ENCODE measurements around the gene WDR73. TPM values are rescaled to one million over a fixed set of nuclear protein-coding genes. Genes with fewer than 3 reads are reported as not detected.

WDR73 gene
- total and polyA plus RNA-seq, 4 donors = 7.5 to 16.0 (median 10.1) TPM

DNA sequence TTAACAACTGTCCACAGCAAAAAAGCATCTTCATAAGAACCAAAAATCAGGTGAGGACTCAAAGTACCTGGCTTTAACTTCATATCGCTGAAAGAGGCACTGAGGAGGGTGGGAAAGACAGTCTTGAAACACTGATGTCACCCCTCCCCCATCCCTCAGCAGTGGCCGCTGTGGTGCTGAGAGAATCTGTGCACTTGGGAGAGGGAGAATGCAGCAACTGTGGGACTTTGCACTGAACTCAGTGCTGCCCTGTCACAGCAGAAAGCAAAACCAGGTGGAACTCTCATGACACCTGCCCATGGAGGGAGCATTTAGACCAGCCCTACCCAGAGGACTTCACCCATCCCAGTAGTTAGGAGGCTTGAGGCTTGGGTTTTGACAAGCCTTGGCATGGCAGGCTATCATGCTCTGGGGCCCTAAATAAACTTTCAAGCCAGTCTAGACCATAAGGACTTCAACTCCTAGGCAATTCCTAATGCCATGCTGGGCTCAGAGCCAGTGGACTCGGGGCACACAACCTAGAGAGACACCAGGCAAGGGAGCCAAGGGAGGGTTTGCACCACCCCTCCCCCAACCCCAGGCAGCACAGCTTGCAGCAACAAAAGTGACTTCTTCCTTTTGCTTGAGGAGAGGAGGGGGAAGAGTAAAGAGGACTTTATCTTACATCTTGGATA, 59.3 kb downstream of the WDR73 start:
- no peaks in the 10 kb centered on the region for H3K9me3 ChIP-seq (ENCODE audit: control insufficient read depth in 4 of 4, low read length in 3 of 4)
- H3K4me3 ChIP-seq (ENCODE audit: low read depth in 1 of 3, low read length in 3 of 3) = no peak overlapping the region
- H3K9ac ChIP-seq (ENCODE audit: low read depth in 1 of 2, low read length in 2 of 2) = no peak overlapping the region
- no peaks in the 10 kb centered on the region for H3K36me3 ChIP-seq (ENCODE audit: control insufficient read depth in 4 of 4, insufficient read depth in 3 of 4, low read depth in 1 of 4, low read length in 3 of 4)
- WGBS = 46% methylated on average over 3 of the region's 3 CpGs
- no peak for TF ChIP-seq FOXA1 (IDR thresholded peaks at IDR 0.05)
- peak in 1 of 2 donors; percentile 16 for TF ChIP-seq JUND (IDR thresholded peaks at IDR 0.05)
- TF ChIP-seq, protein P1, sequence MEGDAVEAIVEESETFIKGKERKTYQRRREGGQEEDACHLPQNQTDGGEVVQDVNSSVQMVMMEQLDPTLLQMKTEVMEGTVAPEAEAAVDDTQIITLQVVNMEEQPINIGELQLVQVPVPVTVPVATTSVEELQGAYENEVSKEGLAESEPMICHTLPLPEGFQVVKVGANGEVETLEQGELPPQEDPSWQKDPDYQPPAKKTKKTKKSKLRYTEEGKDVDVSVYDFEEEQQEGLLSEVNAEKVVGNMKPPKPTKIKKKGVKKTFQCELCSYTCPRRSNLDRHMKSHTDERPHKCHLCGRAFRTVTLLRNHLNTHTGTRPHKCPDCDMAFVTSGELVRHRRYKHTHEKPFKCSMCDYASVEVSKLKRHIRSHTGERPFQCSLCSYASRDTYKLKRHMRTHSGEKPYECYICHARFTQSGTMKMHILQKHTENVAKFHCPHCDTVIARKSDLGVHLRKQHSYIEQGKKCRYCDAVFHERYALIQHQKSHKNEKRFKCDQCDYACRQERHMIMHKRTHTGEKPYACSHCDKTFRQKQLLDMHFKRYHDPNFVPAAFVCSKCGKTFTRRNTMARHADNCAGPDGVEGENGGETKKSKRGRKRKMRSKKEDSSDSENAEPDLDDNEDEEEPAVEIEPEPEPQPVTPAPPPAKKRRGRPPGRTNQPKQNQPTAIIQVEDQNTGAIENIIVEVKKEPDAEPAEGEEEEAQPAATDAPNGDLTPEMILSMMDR (IDR thresholded peaks at IDR 0.05; ENCODE audit: low read depth, low read length, missing input control) = no peak
- peak; percentile 74 for TF ChIP-seq HNF4G (IDR thresholded peaks at IDR 0.05)
- no peak for TF ChIP-seq TAF1 (conservative IDR thresholded peaks at IDR 0.05)
- TF ChIP-seq EGR1 (IDR thresholded peaks at IDR 0.05; ENCODE audit: low read depth in 2 of 2) = no peak
- TF ChIP-seq RAD21 (IDR thresholded peaks at IDR 0.05) = peak in 1 of 2 donors; percentile 29
- peak; percentile 57 to 62 for TF ChIP-seq RXRA (IDR thresholded peaks at IDR 0.05)
- TF ChIP-seq, protein P2, sequence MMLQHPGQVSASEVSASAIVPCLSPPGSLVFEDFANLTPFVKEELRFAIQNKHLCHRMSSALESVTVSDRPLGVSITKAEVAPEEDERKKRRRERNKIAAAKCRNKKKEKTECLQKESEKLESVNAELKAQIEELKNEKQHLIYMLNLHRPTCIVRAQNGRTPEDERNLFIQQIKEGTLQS (IDR thresholded peaks at IDR 0.05) = no peak
- peak; percentile 89 to 93 for TF ChIP-seq HNF4A (conservative IDR thresholded peaks at IDR 0.05)
- TF ChIP-seq, protein P3, sequence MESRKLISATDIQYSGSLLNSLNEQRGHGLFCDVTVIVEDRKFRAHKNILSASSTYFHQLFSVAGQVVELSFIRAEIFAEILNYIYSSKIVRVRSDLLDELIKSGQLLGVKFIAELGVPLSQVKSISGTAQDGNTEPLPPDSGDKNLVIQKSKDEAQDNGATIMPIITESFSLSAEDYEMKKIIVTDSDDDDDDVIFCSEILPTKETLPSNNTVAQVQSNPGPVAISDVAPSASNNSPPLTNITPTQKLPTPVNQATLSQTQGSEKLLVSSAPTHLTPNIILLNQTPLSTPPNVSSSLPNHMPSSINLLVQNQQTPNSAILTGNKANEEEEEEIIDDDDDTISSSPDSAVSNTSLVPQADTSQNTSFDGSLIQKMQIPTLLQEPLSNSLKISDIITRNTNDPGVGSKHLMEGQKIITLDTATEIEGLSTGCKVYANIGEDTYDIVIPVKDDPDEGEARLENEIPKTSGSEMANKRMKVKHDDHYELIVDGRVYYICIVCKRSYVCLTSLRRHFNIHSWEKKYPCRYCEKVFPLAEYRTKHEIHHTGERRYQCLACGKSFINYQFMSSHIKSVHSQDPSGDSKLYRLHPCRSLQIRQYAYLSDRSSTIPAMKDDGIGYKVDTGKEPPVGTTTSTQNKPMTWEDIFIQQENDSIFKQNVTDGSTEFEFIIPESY (IDR thresholded peaks at IDR 0.05) = no peak
- peak; percentile 95 for TF ChIP-seq SP1 (IDR thresholded peaks at IDR 0.05)
- TF ChIP-seq, protein P4, sequence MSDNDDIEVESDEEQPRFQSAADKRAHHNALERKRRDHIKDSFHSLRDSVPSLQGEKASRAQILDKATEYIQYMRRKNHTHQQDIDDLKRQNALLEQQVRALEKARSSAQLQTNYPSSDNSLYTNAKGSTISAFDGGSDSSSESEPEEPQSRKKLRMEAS (IDR thresholded peaks at IDR 0.05) = no peak
- no peak for TF ChIP-seq NR2F2 (IDR thresholded peaks at IDR 0.05)
- TF ChIP-seq FOXA2 (IDR thresholded peaks at IDR 0.05) = no peak
- peaks cover 0 to 24% (median 5%) of the 10 kb centered on the region in 4 donors for H3K4me1 ChIP-seq (ENCODE audit: control insufficient read depth in 4 of 4, insufficient read depth in 4 of 4, low read length in 3 of 4)
- no peaks in the 10 kb centered on the region for H3K27me3 ChIP-seq (ENCODE audit: control insufficient read depth in 4 of 4, insufficient read depth in 4 of 4, low read length in 3 of 4)
- peak overlapping the region in 1 of 2 donors; percentile 31 for H3K27ac ChIP-seq (ENCODE audit: low read depth in 1 of 2, low read length in 2 of 2)
- DNase-seq (ENCODE audit: low spot score) = no peak

DNA sequence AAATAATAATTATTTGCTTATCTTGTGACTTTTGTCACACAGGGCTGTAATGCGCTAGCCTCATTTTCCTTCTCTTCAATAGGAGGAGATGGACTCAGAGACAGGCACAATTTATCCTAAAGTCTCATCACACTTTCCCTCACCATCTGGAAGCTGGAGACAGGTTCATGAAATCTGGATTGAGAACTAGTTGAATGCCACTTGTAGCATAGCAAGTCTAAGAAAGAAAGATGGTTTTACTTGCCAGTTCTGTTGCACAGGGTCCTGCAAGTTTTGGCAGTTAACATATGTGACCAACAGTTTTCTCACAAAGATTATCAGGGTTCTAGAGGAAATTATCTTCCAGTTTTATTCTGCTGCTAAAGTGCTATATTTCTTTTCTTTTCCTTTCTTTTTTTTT, 62.3 kb downstream of the WDR73 start:
- Histone ChIP-seq H3K9me3 (ENCODE audit: control insufficient read depth in 4 of 4, low read length in 3 of 4) (no peaks in the 10 kb centered on the region), H3K9ac (ENCODE audit: low read depth in 1 of 2, low read length in 2 of 2) (no peak overlapping the region), H3K4me1 (ENCODE audit: control insufficient read depth in 4 of 4, insufficient read depth in 4 of 4, low read length in 3 of 4) (peaks cover 0 to 20% (median 9%) of the 10 kb centered on the region in 4 donors), H3K4me3 (ENCODE audit: low read depth in 1 of 3, low read length in 3 of 3) (no peak overlapping the region), H3K27ac (ENCODE audit: low read depth in 1 of 2, low read length in 2 of 2) (no peak overlapping the region), H3K27me3 (ENCODE audit: control insufficient read depth in 4 of 4, insufficient read depth in 4 of 4, low read length in 3 of 4) (no peaks in the 10 kb centered on the region), H3K36me3 (ENCODE audit: control insufficient read depth in 4 of 4, insufficient read depth in 3 of 4, low read depth in 1 of 4, low read length in 3 of 4) (no peaks in the 10 kb centered on the region)
- 98% methylated on average over 1 of the region's 1 CpG for whole genome bisulfite sequencing
- no peak for DNase-seq (ENCODE audit: low spot score)
- TF ChIP-seq HNF4A (conservative IDR thresholded peaks at IDR 0.05) (no peak), FOXA2 (IDR thresholded peaks at IDR 0.05) (no peak), HNF4G (IDR thresholded peaks at IDR 0.05) (no peak), FOXA1 (IDR thresholded peaks at IDR 0.05) (no peak), TAF1 (conservative IDR thresholded peaks at IDR 0.05) (no peak), NR2F2 (IDR thresholded peaks at IDR 0.05) (no peak), GABPA (IDR thresholded peaks at IDR 0.05 in 1 of 2, conservative IDR thresholded peaks at IDR 0.05 in 1 of 2) (no peak), SP1 (IDR thresholded peaks at IDR 0.05) (no peak)
- TF ChIP-seq, protein P3 (IDR thresholded peaks at IDR 0.05) = no peak
- TF ChIP-seq, protein P2 (IDR thresholded peaks at IDR 0.05) = no peak
- TF ChIP-seq, protein P1 (IDR thresholded peaks at IDR 0.05; ENCODE audit: low read depth, low read length, missing input control) = no peak
- TF ChIP-seq, protein P5, sequence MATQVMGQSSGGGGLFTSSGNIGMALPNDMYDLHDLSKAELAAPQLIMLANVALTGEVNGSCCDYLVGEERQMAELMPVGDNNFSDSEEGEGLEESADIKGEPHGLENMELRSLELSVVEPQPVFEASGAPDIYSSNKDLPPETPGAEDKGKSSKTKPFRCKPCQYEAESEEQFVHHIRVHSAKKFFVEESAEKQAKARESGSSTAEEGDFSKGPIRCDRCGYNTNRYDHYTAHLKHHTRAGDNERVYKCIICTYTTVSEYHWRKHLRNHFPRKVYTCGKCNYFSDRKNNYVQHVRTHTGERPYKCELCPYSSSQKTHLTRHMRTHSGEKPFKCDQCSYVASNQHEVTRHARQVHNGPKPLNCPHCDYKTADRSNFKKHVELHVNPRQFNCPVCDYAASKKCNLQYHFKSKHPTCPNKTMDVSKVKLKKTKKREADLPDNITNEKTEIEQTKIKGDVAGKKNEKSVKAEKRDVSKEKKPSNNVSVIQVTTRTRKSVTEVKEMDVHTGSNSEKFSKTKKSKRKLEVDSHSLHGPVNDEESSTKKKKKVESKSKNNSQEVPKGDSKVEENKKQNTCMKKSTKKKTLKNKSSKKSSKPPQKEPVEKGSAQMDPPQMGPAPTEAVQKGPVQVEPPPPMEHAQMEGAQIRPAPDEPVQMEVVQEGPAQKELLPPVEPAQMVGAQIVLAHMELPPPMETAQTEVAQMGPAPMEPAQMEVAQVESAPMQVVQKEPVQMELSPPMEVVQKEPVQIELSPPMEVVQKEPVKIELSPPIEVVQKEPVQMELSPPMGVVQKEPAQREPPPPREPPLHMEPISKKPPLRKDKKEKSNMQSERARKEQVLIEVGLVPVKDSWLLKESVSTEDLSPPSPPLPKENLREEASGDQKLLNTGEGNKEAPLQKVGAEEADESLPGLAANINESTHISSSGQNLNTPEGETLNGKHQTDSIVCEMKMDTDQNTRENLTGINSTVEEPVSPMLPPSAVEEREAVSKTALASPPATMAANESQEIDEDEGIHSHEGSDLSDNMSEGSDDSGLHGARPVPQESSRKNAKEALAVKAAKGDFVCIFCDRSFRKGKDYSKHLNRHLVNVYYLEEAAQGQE (IDR thresholded peaks at IDR 0.05) = no peak

Measured in liver (tissue), 9 donors.